ENCODE data around the gene KCNK16.

DNA sequence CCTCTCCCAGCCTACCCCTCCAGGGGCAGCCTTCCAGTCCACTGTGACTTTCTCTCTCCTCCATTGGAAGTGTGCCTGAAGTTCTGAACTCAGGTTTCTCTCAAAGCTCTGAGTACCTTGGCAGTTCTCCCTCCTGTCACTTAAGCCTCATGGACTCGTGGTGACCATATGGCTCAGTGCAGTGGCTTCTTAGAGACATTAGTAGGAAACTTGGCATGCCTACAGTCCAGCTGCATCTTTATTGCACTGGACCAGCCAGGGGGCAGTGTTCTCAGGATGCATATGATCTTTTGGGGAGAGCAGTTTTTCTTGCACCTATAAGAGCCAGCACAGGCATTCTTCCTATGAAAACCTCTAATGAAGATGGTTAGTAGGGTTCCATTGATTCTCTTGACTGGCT is 47.5 kb upstream of the KCNK16 start:
- no peak for TF ChIP-seq EZH2 (IDR thresholded peaks at IDR 0.05)
- no peak for TF ChIP-seq POLR2AphosphoS5 (IDR thresholded peaks at IDR 0.05; ENCODE audit: borderline replicate concordance, low read depth, low read length)
- TF ChIP-seq FOXP2 (optimal IDR thresholded peaks at IDR 0.05; ENCODE audit: control extremely low read depth, extremely low read length, insufficient read depth): no peak
